GM19240 (cell line): ENCODE data around the gene CCDC116.
"Not testable (repeated sequence)": the region's sequence is repeated elsewhere in the genome, so short reads cannot be mapped to it uniquely, and the experiment has no call there.

ENCODE experiments used
- DNase-seq: peaks from one replicate; pipeline ENCODE4 v3.0.0; 2011; ENCODE audit warnings: low spot score; ENCODE audit not compliant: insufficient read length

The CCDC116 gene

DNA sequence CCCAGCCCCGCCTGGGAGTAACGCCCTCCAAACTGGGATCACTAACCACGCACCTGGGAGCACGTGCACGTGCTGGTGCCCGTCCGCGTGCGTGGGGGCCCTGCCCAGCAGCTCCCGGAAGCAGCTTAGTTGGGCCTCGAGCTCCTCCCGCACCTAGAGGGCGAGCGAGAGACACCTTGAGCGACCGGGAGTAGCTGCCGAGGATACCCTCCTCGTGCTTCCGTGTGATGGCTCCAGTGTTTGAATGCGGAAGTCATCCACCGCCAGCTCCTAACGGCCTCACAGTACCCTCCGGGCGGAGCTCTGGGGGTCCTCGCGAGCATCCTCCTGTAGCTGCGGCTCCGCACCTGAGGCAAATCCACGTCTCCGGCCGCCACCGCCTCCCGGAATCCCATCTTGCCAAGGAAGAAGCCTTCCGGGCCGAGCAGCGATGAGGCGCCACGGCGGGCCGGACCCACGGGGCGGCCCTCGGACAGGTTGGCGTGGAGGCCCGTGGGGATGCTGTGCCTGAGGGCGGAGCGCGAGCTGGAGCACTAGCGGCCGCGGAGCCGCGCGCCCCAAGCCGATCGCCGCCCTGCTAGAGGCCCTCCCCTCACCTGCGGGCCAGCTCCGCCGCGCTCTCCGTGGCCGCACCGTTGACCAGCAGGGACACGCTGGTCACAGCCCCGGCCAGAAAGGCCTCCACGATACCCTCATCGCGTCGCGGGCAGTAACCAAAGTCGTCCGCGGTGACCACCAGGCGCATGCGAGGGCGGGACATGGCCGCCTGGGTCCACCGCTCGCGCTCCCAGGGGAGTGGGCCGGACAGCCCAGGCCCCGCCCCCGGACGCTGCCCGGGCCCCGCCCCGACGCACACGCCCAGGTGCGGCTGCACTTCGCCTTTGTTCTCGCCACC lies 3.1 kb upstream of the CCDC116 start, which contains the start of gene YDJC:
Gene YDJC (minus strand): TSS at position 768 of the 895 bp plus-strand sequence. CDS start 8 bp downstream, at position 760.
- peak; percentile 89 for DNase-seq

DNA sequence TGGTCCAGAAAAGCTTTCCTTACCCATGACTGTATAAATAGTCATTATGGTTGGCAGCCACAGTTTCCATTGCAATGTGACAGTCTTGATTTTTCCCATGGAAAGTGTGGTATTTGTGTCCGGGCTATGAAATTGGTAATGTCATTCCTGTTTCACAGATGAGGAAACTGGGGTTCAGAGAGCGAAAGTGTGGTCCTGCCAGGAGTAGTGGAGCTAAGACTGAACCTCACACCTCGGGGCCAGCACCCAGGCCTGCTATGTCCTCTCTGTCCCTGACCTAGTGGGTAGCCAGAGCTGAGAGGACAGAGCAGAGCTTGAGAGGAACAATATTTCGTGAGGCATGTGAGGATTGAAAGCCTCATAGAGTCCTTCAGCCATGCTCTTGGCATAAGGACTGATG lies 1.5 kb upstream of the CCDC116 start:
- DNase-seq, result no peak

DNA sequence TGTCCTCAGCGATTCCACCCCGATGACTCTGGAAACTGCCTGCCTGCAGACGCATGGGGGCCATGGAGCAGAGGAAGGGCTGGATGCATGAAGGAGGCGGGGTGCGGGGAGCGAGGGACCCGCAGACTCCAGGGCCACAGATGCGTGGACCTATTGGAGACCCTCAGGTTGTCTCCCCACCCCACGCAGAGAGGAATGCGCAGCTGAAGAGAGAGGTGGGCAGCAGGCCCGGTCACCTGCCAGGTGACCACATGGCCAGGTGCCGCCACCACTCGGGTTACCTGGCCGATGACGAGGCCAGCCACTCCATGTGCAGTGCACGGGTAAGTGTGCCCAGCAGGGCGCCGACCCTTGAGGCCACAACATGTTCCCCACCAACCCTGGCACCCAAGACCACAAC lies 371 bp downstream of the CCDC116 start:
- no peak for DNase-seq

DNA sequence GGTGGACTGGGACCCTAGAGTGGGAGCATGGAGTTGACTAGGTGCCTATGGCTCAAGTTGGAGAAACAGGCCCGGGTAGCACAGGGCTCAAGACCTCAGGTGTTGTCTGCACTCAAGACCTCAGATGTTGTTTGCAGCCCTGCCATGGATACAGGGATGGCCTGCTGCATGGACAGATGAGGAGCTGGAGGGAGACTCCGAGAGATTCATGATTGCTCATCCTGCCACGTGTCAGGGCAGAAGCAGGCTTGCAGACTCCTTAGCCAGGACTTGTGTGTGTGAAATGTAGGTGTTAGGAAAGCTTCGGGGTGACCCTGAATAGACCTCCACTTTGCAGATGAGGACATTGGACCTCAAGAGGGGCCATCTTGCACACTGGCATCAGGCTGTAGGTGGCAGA lies 921 bp downstream of the CCDC116 start:
- DNase-seq, result no peak

DNA sequence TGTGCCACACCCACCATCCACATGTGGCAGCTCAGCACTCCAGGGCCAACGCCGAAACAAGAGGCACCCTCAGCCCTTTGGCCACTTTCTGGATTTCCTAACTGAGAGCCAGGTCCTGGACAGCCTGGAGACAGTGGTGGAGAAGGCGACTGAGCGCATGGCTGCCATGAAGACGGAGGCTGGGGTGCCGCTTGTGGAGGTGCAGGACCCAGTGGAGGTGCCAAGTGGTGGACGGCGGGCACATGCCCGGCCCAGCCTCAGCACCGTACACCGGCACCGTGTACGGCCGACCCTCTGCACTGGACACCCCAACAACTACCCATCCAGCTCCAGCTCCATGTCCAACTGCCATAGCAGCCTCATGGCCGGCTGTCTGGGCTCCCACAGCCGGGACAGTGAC lies 1.5 kb downstream of the CCDC116 start:
- no peak for DNase-seq

DNA sequence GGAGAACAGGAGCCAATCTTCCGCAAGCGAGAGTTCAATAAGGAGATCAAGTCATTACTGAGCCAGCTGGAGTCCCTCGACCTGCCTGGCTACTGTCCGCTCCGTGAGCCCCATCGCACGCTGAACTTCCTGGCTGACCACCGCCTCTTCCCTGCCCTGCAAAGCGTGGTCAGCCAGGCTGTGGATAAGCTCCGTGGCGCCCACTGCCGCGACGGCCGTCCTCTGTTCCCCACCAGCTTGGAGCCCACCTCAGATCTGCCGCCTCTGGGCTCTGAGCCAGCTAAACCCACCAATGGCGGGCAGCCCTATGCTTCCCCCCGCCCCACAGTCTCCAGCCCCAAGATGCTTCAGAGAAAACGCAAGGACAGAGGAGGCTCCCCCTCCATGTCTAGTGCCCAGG lies 2.3 kb downstream of the CCDC116 start:
- DNase-seq, result no peak

DNA sequence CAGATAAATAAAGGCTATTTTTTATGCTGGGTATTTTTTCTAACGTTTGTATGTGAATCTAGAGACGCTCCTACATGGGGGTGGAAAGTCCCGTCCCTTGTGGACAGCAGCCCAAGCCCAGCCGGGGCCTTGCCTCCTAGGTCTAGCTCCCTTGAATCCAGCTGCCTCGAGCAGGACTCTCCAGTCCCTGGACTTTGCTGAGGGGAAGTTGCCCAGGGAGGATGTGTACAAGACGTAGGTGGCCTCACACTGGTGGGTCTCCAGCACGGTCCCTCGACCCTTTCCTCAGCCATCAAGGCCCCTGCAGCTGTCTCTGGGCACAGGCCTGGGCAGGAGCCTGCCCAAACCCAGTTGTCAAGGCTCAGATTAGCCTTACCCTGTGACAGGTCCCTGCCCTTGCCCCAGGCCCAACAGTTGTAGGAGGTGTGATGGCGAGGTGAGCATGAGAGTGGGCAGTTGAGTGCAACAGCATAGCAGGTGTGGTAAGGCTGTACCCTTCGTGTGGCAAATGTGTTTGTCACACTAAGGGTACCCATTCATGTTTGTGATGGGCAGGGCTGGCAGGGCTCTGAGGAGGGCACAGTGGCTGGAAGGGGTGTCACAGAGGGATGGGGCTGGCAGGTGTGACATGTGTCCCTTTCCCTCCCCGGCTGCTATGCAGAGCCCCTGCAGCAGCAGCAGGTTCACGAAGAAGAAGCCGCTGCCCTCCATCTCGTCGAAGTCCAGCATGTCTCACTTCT lies 3.4 kb downstream of the CCDC116 start:
- DNase-seq, result no peak

DNA sequence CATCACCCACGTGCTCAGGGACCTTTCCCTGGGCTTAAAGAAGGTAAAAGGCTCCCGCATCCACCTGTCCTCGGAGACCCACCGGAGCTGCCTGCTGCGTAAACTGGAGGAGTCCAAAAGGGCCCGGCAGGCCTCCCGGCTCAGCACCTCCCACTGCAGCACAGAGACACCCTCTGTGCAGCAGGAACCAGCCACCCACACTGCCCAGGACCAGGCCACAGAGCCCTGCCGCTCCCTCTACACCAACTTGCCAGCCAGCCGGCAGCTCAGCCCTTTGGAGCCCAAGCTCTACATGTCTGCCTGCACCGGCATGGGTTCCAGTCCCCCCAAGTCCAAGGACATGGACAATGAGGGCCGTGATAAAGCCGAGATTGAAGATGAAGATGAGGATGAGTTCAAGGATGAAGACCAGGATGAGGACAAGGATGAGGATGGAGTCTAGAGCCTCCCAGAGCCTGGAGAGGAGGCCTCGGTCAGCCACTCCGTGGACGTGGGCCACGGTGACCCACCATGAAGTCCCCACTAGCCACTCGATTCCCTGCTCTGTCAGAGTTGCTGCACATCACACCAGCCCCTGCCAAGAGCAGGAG lies 4.2 kb downstream of the CCDC116 start:
- DNase-seq, result no peak

DNA sequence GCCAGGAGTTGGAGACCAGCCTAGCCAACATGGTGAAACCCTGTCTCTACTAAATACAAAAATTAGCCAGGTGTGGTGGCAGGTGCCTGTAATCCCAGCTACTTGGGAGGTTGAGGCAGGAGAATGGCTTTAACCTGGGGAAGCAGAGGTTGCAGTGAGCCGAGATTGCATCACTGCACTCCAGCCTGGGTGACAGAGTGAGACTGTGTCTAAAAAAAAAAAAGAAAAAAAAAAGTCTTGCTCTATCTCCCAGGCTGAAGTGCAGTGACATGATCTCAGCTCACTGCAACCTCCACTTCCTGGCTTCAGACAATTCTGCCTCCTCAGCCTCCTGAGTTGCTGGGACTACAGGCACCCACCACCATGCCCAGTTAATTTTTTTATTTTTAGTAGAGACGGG lies 4.9 kb downstream of the CCDC116 start:
- DNase-seq, result not testable (repeated sequence)

DNA sequence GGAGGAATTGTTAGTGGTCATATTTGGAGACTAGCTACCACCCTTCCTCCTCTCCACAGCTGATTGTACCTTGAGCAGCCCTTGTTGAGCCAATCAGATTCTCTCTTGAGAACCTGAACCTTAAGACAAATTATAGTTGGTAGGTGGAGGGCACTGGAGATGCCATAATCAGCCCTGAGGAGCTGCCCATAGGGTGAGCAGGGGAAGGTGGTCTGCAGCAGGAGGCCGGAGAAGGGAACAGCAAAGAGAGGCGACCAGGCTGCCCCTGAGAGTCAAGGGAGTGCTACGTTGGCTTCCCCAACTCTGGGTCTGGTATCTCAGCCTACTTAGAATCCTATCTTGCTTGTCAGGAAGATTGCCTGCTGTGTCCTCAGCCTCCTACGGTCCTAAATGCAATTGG lies 6.8 kb downstream of the CCDC116 start:
- DNase-seq, result no peak

DNA sequence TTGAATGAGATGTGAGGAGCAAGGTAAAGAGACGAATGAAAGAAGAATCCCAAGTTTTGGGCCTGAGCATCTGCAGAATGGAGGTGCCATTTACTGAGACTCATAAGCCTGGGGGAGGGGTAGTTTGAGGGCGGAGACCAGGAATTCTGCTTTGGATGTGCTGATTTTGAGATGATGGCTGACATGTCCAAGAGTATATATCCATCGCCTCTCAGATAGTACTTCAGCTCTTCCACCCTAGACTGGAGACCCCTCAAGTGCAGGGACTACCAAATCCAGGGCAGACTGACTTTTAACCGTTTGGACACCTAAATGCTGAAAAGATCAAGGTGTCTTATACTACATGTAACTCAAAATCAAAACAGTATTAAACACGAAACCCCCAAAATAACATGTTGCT lies 8.2 kb downstream of the CCDC116 start:
- no peak for DNase-seq

DNA sequence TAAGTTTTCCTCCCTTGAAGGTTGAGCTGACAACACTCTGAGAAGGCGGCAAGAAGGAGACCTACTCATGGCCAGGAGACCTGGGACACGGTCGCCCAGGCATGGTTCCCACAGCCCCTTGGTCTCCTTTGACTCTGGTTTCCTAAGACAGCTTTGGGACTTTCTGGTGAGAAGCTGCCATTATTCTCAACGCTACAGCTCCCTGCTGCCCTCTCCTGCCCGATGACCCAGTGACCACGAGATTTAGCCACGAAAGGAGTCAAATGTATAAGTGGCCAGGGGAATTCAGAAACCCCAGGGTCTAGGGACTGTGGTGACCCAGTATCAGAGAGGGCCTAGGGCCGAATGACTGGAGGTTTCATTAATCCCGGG lies 8.8 kb downstream of the CCDC116 start:
- DNase-seq, result no peak

DNA sequence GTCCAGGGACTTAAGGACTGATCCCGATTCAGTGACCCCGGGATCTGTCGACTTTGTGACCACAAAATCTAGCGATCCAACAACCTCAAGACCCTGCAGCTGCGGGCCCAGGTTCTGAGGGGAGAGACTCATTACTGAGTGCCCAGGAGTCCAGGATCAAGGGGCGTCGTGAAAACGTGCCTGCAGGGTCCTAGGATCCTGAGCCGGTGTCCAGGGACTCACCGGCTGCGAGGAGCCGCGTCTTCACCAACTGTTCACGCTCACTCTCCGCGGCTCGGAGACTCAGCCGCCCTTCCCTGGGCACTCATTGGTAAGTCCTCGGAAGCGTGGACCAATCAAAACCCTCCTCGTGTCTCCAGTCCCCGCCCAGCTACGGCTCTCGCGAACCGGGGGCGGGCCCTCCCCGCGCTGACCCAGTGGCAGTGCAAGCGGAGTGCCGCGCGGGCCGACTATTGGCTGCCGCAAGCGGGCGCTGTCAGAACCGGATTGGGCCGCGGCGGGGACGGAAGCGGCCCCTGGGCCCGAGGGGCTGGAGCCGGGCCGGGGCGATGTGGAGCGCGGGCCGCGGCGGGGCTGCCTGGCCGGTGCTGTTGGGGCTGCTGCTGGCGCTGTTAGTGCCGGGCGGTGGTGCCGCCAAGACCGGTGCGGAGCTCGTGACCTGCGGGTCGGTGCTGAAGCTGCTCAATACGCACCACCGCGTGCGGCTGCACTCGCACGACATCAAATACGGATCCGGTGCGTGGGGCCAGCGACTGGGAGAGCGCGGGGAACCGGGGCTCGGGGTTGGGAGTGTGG lies 9.4 kb downstream of the CCDC116 start, which contains the start of gene SDF2L1:
Gene SDF2L1 (plus strand): TSS at position 514 of the 795 bp plus-strand sequence. CDS start 35 bp downstream, at position 549.
- peak; percentile 99 for DNase-seq

DNA sequence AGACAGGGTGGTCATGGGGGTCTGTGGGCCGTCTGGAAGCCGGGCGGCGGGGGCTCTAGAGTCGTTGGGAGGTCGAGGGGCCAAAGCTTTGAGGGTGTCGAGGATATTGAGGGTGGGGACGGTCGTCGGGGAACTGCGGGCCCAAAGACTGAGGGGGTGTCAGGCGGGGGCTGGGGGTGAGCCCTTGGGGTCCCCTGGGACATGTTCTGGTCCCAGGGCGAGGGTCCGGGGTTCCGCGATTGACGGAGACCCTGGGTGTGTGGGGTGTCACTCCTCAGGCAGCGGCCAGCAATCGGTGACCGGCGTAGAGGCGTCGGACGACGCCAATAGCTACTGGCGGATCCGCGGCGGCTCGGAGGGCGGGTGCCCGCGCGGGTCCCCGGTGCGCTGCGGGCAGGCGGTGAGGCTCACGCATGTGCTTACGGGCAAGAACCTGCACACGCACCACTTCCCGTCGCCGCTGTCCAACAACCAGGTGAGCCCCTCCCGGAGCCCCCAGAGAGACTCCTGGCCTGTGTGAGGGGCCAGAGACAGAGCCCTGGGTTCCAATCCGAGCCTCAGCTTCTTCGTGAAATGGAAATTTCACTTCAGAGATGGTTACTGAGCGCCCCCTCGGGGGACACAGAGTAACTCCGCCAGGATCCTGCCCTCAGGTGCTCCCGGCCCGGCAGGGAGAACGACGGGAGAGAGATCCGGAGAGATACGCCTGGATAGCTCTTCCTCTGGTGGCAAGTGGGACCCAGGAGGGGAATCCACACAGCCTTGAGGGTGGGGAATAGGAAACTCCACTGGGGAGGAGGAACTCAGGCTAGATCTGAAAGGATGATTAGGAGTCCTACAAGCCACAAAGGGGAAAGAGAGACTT lies 10.3 kb downstream of the CCDC116 start:
- DNase-seq, result no peak

DNA sequence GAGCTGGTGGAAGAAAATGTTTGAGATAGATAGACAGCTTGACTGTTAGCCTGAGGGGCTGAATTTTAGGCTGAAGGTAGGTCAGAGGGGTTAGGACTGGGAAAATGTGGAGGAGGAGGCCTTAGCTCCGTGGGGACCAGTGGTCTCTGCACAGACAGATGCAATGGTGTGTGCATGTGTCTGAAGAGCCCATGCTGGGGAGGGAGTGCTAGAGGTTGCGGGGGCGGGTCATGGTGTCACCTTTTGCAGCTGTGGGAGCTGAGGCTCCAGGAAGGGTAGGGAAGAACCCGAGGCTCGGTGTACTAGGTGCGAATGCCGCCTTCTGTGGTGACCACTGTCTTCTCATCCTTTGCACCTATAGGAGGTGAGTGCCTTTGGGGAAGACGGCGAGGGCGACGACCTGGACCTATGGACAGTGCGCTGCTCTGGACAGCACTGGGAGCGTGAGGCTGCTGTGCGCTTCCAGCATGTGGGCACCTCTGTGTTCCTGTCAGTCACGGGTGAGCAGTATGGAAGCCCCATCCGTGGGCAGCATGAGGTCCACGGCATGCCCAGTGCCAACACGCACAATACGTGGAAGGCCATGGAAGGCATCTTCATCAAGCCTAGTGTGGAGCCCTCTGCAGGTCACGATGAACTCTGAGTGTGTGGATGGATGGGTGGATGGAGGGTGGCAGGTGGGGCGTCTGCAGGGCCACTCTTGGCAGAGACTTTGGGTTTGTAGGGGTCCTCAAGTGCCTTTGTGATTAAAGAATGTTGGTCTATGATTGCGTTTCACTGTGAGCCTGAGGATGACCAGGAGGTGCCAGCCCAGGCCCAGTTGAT lies 11.2 kb downstream of the CCDC116 start:
- DNase-seq, result no peak

DNA sequence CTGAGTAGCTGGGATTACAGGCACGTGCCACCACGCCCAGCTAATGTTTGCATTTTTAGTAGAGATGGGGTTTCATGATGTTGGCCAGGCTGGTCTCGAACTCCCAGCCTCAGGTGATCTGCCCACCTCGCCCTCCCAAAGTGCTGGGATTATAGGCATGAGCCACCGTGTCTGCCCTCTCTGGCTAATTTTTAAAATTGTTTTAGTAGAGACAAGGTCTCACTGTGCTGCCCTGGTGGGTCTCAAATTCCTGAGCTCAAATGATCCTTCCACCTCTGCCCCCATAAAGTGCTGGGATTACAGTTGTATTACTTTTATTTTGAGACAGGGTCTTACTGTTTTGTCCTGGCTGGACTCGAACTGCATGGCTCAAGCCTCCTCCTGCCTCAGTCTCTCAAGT lies 13.0 kb downstream of the CCDC116 start:
- DNase-seq, result not testable (repeated sequence)

DNA sequence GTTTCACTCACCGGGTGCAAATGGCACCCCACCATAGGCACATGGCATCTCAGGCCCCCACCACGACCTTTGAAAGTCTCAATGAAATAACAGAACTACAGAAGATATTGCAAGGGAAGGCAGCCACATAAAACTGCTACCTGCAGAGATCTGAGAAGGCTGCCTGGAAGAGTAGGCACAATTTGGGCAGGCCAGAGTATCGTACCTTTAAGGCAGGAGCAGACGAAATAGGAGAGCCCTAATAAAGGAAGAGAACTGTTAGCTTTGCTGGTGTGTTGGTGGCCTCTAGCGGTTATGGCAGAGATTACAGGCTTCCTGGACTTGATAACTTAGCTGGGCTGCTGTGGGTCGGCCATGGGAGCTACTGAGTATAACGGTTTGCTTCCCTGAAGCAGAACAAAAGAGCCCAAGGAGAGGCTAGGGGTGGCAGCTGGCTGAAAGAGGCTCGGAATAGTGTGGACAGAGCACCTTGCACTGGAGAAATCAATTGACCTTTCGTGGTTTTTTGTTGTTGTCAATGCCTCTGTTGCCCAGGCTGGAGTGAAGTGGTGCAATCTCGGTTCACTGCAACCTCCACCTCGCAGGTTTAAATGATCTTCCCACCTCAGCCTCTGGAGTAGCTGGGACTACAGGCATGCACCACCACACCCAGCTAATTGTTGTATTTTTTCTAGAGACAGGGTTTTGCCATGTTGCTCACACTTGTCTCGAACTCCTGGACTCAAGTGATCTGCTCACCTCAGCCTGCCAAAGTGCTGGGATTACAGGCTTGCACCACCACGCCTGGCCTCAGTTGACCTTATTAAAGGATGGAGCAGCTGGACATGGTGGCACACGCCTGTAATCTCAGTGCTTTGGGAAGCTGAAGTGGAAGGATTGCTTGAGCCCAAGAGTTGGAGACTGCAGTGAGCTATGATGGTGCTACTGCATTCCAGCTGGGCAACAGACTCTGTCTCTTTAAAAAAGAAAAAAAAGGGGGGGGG lies 14.3 kb downstream of the CCDC116 start:
- no peak for DNase-seq

DNA sequence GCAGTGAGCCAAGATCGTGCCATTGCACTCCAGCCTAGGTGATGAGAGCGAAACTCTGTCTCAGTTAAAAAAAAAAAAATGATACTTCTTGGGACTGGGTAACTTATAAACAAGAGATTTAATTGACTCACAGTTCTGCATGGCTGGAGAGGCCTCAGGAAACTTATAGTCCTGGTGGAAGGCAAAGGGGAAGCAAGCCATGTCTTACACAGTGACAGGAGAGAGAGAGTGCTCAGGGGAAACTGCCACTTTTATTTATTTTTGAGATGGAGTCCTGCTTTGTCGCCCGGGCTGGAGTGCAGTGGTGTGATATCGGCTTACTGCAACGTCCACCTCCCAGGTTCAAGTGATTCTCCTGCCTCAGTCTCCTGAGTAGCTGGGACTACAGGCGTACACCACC lies 17.7 kb downstream of the CCDC116 start:
- no peak for DNase-seq
